Ishikawa (cell line): ENCODE data around the gene IMMP1L.

ENCODE experiments used
- CEBPB ChIP-seq: IDR thresholded peaks from 2 replicates; pipeline ENCODE4 v1.6.1; 2012
- CREB1 ChIP-seq: IDR thresholded peaks from 2 replicates; pipeline ENCODE4 v1.6.1; 2012; ENCODE audit warnings: low read depth
- EGR1 ChIP-seq: IDR thresholded peaks from 2 replicates; pipeline ENCODE4 v1.6.1; 2012
- EP300 ChIP-seq: IDR thresholded peaks from 2 replicates; pipeline ENCODE4 v1.6.1; 2012; ENCODE audit warnings: borderline replicate concordance
- FOXM1 ChIP-seq: IDR thresholded peaks from 2 replicates; pipeline ENCODE4 v1.6.1; 2012; ENCODE audit warnings: low read depth, borderline replicate concordance
- NFIC ChIP-seq: IDR thresholded peaks from 2 replicates; pipeline ENCODE4 v1.6.1; 2012
- RAD21 ChIP-seq: IDR thresholded peaks from 2 replicates; pipeline ENCODE4 v1.6.1; 2012; ENCODE audit warnings: low read depth
- REST ChIP-seq: IDR thresholded peaks from 2 replicates; pipeline ENCODE4 v1.6.1; 2012; ENCODE audit warnings: low read depth, mild to moderate bottlenecking
- TAF1 ChIP-seq: IDR thresholded peaks from 2 replicates; pipeline ENCODE4 v1.6.1; 2012; ENCODE audit warnings: low read depth, mild to moderate bottlenecking
- TCF12 ChIP-seq: IDR thresholded peaks from 2 replicates; pipeline ENCODE4 v1.6.1; 2012; ENCODE audit warnings: low read depth
- TEAD4 ChIP-seq: IDR thresholded peaks from 2 replicates; pipeline ENCODE4 v1.6.1; 2012
- YY1 ChIP-seq: IDR thresholded peaks from 2 replicates; pipeline ENCODE4 v1.6.1; 2012; ENCODE audit warnings: low read depth
- ZBTB7A ChIP-seq: IDR thresholded peaks from 2 replicates; pipeline ENCODE4 v1.6.1; 2012; ENCODE audit warnings: low read depth
- TF ChIP-seq, protein P1 (sequence below): IDR thresholded peaks from 2 replicates; pipeline ENCODE4 v1.6.1; 2012
- TF ChIP-seq, protein P2 (sequence below): IDR thresholded peaks from 2 replicates; pipeline ENCODE4 v1.6.1; 2012

Gene IMMP1L

DNA sequence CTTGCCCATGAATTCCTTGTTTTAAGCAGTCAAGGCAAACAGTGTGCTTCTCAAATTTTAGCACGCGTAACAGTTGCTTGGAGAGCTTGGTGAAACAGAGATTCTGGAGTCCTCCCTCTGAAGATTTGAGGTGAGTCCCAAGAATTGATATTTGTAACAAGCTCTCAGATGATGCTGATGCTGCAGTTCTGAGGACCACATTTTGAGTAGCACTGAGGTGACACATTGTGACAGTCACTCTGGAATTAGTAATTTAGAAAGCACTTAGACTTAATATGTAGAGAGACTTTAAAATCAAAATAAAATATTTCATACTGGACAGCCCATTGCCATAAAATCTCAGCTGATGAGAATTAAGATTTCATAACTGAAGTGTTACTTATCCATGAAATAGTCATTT lies 101.2 kb downstream of the IMMP1L start:
- TF ChIP-seq NFIC (no peak), CEBPB (no peak), EP300 (no peak), REST (no peak), TEAD4 (no peak), FOXM1 (no peak)
- TF ChIP-seq, protein P1, sequence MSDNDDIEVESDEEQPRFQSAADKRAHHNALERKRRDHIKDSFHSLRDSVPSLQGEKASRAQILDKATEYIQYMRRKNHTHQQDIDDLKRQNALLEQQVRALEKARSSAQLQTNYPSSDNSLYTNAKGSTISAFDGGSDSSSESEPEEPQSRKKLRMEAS, result no peak
- TF ChIP-seq, protein P2, sequence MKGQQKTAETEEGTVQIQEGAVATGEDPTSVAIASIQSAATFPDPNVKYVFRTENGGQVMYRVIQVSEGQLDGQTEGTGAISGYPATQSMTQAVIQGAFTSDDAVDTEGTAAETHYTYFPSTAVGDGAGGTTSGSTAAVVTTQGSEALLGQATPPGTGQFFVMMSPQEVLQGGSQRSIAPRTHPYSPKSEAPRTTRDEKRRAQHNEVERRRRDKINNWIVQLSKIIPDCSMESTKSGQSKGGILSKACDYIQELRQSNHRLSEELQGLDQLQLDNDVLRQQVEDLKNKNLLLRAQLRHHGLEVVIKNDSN, result no peak

- no peak for TF ChIP-seq TEAD4
- TF ChIP-seq FOXM1, result no peak
- no peak for TF ChIP-seq TCF12
- TF ChIP-seq EGR1, result no peak
- no peak for TF ChIP-seq REST
- no peak for TF ChIP-seq NFIC
- TF ChIP-seq, protein P1, result no peak
- no peak for TF ChIP-seq RAD21
- TF ChIP-seq TAF1, result no peak
- TF ChIP-seq ZBTB7A, result no peak
- TF ChIP-seq YY1, result no peak
- TF ChIP-seq CREB1, result no peak
- TF ChIP-seq CEBPB, result no peak
- TF ChIP-seq EP300, result no peak
- TF ChIP-seq, protein P2, result no peak
These were observed 104.8 kb downstream of the IMMP1L start for GRCh38 chr11:31404614-31405013.

DNA sequence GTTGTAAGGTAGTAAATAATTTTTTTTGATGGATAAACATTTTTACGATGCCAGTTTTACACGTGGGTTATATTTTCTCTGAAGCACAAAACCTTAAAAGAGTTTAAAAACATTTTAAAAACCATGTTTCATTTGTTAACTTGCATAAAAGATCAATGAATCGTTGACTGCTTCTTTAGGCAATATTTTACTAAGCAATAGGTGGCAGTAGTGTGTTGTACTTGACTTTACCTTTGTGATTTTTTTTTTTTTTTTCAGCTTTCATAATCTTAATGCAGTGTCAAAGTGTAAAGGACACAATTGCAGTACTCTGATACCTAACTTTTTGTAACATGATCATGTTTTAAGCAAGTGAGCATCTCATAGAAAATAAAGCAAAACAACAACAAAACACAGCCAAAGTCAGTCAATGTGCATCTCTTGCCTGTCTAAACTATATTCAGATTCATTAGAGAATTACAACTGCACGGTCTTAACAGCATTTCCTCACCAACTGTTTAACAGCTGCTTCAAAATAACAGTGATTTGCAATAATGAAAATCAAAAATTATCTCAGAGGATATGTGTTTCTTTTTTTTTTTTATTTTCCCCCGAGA lies 112.1 kb downstream of the IMMP1L start:
- no peak for TF ChIP-seq CREB1
- peak; percentile 59 for TF ChIP-seq RAD21

- TF ChIP-seq, protein P2, result no peak
- TF ChIP-seq TCF12, result no peak
- no peak for TF ChIP-seq ZBTB7A
- no peak for TF ChIP-seq YY1
- TF ChIP-seq EP300, result no peak
- no peak for TF ChIP-seq RAD21
- TF ChIP-seq, protein P1, result no peak
- TF ChIP-seq NFIC, result no peak
- no peak for TF ChIP-seq TAF1
- TF ChIP-seq TEAD4, result no peak
- TF ChIP-seq REST, result no peak
- TF ChIP-seq FOXM1, result no peak
- TF ChIP-seq CREB1, result no peak
- no peak for TF ChIP-seq CEBPB
- no peak for TF ChIP-seq EGR1
These were observed 122.0 kb downstream of the IMMP1L start for GRCh38 chr11:31387379-31387778.
